ENCODE results near the gene F12. TPM values are rescaled to one million over a fixed set of nuclear protein-coding genes. Genes with fewer than 3 reads are reported as not detected.
A peak's percentile ranks its signal among the peaks of the same experiment; 100 is the strongest.

The F12 gene
- total RNA-seq, 4 donors from 2014 or later, result 0.59 to 4.5 TPM; not detected in 2

DNA sequence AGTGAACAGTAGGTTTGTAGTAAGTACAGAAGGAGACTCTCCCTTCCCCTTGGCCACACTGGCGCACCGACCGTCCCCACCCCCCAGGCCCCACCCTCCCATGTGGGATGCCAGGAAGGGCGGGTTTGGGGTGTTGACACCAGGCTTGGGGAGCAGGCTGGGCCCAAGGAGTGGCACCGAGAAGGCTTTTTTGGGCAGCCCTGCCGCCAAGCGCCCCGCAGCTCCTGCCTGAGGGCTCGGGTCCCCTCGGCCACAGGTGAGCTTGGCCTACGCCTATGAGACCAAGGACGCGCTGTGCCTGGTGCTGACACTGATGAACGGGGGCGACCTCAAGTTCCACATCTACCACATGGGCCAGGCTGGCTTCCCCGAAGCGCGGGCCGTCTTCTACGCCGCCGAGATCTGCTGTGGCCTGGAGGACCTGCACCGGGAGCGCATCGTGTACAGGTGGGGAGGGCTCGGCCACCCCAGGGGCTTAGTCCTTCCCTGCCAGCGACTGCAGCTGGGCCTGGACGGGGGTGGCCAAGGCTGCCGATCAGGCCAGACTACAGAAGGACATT lies 24.4 kb upstream of the F12 start:
- H3K4me1 ChIP-seq, result peaks cover 0 to 34% (median 23%) of the 10 kb centered on the region in 4 donors
- no peaks in the 10 kb centered on the region for H3K27me3 ChIP-seq
- peaks cover 0 to 86% (median 40%) of the 10 kb centered on the region in 3 donors for H3K36me3 ChIP-seq
- no peaks in the 10 kb centered on the region for H3K9me3 ChIP-seq
- H3K4me3 ChIP-seq, result no peak overlapping the region
- 92 to 93% methylated on average over 26 of the region's 29 CpGs for WGBS, 2 donors
- no peak overlapping the region for H3K27ac ChIP-seq
- TF ChIP-seq EP300 (IDR thresholded peaks at IDR 0.05) (no peak), POLR2A (IDR thresholded peaks at IDR 0.05) (no peak)
- TF ChIP-seq, protein P1, sequence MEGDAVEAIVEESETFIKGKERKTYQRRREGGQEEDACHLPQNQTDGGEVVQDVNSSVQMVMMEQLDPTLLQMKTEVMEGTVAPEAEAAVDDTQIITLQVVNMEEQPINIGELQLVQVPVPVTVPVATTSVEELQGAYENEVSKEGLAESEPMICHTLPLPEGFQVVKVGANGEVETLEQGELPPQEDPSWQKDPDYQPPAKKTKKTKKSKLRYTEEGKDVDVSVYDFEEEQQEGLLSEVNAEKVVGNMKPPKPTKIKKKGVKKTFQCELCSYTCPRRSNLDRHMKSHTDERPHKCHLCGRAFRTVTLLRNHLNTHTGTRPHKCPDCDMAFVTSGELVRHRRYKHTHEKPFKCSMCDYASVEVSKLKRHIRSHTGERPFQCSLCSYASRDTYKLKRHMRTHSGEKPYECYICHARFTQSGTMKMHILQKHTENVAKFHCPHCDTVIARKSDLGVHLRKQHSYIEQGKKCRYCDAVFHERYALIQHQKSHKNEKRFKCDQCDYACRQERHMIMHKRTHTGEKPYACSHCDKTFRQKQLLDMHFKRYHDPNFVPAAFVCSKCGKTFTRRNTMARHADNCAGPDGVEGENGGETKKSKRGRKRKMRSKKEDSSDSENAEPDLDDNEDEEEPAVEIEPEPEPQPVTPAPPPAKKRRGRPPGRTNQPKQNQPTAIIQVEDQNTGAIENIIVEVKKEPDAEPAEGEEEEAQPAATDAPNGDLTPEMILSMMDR (IDR thresholded peaks at IDR 0.05), result no peak
- DNase-seq (ENCODE audit: low spot score in 2 of 2), result no peak

DNA sequence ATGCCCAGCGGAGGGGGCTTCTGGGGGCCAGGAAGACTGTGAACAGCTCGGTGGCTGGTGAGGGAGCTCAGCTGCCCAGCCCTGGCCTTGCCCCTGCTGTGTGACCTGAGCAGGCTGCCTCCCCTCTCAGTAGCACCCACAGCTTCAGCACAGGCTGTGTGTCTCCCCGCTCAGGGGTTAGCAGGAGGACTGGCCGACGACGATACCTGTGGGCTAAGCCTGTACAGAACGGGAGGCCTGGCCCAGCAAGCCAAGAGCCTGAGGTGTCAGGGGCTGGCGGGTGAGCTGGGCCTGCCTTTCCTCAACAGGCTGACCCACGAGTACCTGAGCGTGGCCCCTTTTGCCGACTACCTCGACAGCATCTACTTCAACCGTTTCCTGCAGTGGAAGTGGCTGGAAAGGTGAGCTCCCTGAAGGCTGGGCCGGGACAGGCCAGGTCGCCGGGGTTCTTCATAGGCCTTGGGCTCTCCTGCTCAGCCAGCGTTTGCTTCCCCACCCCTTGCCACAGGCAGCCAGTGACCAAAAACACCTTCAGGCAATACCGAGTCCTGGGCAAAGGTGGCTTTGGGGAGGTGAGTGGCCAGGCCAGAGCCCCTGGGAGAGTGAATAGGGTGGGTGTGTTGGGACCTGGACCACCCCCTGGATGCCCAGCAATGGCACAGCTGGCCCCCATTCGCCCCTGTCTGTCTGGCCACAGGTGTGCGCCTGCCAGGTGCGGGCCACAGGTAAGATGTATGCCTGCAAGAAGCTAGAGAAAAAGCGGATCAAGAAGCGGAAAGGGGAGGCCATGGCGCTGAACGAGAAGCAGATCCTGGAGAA lies 23.7 kb upstream of the F12 start:
- Histone ChIP-seq H3K4me3 (no peak overlapping the region), H3K9me3 (no peaks in the 10 kb centered on the region), H3K4me1 (peaks cover 0 to 41% (median 28%) of the 10 kb centered on the region in 4 donors), H3K27ac (peak overlapping the region in 1 of 4 donors; percentile 39), H3K36me3 (peaks cover 0 to 79% (median 40%) of the 10 kb centered on the region in 3 donors), H3K27me3 (no peaks in the 10 kb centered on the region)
- TF ChIP-seq EP300 (IDR thresholded peaks at IDR 0.05), result no peak
- TF ChIP-seq, protein P1 (IDR thresholded peaks at IDR 0.05), result no peak
- no peak for TF ChIP-seq POLR2A (IDR thresholded peaks at IDR 0.05)
- WGBS, 2 donors, result 91% methylated on average over 13 to 25 of the region's 25 CpGs
- no peak for DNase-seq (ENCODE audit: low spot score in 2 of 2)

DNA sequence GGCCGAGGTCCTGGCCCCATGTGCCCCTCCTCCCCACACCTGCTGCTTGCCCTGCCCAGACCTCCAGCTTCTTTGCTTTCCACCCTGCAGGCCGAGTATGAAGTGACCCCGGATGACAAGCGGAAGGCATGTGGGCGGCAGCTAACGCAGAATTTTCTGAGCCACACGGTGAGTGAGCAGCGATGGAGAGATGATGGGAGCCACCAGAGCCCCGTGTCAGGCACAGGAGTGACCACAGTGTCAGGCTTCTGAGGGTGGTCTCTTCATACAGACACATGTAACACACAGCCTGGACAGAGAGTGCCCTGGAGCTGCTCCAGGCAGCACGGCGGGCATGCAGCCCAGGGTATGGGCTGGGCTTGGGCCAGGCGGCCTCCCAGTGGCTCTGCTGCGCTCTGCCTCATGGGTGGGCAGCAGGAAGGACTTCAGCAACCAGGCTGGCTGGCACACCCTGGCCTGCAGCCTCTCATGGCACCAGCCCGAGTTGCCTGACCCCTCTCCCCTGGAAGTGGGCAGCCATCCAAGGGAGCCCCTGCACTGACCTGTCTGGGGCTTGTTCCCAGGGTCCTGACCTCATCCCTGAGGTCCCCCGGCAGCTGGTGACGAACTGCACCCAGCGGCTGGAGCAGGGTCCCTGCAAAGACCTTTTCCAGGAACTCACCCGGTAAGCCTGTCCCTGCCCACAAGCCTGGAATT lies 22.9 kb upstream of the F12 start:
- H3K27me3 ChIP-seq, result no peaks in the 10 kb centered on the region
- no peak for DNase-seq (ENCODE audit: low spot score in 2 of 2)
- peaks cover 0 to 71% (median 40%) of the 10 kb centered on the region in 3 donors for H3K36me3 ChIP-seq

DNA sequence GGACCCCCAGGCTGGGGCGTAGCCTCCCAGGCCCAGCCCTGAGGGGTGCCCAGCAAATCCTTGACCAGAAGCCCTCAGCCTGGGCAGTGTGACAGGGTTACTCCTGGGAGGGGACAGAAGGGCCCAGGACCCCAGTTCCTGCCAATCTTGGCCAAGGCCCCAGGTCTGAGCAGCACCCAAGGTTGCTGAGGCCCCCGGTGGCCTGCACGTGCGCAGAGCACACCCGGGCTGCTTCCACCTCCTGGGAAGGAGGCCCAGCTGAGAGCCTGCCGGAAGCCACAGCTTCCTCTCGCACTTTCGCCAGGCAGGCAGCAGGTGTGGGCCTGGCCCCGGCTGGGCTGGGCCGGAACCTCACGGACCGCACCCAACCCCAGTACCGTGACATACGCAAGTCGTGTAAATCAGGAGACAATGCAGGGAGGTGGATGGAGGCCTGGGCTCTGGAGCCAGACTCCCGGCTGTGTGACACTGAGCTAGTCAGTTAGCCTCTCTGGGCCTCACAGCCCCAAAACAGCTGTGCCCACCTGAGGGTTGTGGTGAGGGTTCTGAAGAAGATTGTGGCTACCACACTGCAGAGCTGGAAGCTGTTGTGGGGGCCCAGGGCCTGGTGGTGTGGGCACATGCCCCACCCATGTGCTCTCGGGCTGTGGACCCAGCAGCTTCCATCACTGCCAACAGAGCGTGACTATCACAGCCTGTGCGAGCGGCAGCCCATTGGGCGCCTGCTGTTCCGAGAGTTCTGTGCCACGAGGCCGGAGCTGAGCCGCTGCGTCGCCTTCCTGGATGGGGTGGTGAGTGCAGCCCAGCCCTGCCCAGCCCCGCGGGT lies 22.2 kb upstream of the F12 start:
- no peak for TF ChIP-seq EP300 (IDR thresholded peaks at IDR 0.05)
- Histone ChIP-seq H3K36me3 (peaks cover 0 to 65% (median 40%) of the 10 kb centered on the region in 3 donors), H3K9me3 (no peaks in the 10 kb centered on the region), H3K27ac (peak overlapping the region in 3 of 4 donors; percentile 25 to 68 (median 39)), H3K27me3 (no peaks in the 10 kb centered on the region), H3K4me1 (peaks cover 0 to 50% (median 39%) of the 10 kb centered on the region in 4 donors), H3K4me3 (no peak overlapping the region)
- WGBS, 2 donors, result 83 to 87% methylated on average over 22 to 24 of the region's 29 CpGs
- no peak for DNase-seq (ENCODE audit: low spot score in 2 of 2)

More for the DNA sequence above, 22.9 kb upstream of the F12 start:
- H3K27ac ChIP-seq, result peak overlapping the region in 3 of 4 donors; percentile 25 to 68 (median 39)
- H3K4me3 ChIP-seq, result no peak overlapping the region
- peaks cover 0 to 48% (median 35%) of the 10 kb centered on the region in 4 donors for H3K4me1 ChIP-seq
- WGBS, 2 donors, result 70 to 80% methylated on average over 13 of the region's 18 CpGs
- H3K9me3 ChIP-seq, result no peaks in the 10 kb centered on the region
- TF ChIP-seq POLR2A (IDR thresholded peaks at IDR 0.05) (no peak), EP300 (IDR thresholded peaks at IDR 0.05) (no peak)
- TF ChIP-seq, protein P1 (IDR thresholded peaks at IDR 0.05), result no peak

DNA sequence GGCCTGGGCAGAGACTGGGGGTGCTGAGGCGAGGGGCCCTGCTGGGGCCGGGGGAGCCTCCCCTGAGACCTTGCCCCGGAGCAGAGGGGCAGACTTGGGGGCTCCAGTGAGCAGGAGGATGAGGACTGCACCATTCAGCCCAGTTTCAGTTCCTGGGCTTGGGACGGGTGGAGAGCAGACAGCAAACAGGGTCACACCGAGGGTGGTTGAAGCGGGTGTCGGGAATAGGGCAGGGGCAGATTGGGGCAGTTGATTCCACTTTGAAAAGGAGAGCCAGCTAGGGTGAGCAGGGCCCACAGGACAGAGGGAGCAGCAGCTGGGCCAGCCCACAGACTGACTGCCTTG lies 21.6 kb upstream of the F12 start:
- 79 to 87% methylated on average over 7 of the region's 7 CpGs for WGBS, 2 donors
- TF ChIP-seq, protein P1 (IDR thresholded peaks at IDR 0.05), result no peak
- TF ChIP-seq POLR2A (IDR thresholded peaks at IDR 0.05) (no peak), EP300 (IDR thresholded peaks at IDR 0.05) (no peak)
- Histone ChIP-seq H3K4me1 (peaks cover 0 to 50% (median 39%) of the 10 kb centered on the region in 4 donors), H3K9me3 (no peaks in the 10 kb centered on the region), H3K27me3 (no peaks in the 10 kb centered on the region), H3K27ac (peak overlapping the region in 2 of 4 donors; percentile 39 to 68), H3K36me3 (peaks cover 0 to 59% (median 37%) of the 10 kb centered on the region in 3 donors), H3K4me3 (no peak overlapping the region)
- DNase-seq (ENCODE audit: low spot score in 2 of 2), result no peak
